Left lobe of liver (tissue), 2 donors: ENCODE data around the gene PLCD1. TPM values are rescaled to one million over a fixed set of nuclear protein-coding genes. Genes with fewer than 3 reads are reported as not detected.
"Not testable (repeated sequence)": the region's sequence is repeated elsewhere in the genome, so short reads cannot be mapped to it uniquely, and the experiment has no call there.

ENCODE experiments used
- ATAC-seq: fragments of 200-7000 bp; cut with Tn5 transposase; one replicate; pipeline ENCODE4 v1.9.1; 2020; ENCODE audit warnings: mild to moderate bottlenecking, moderate library complexity
- DNase-seq: peaks from one replicate; pipeline ENCODE4 v3.0.0-alpha.2; 2020; ENCODE audit warnings: low spot score
- total RNA-seq: library from RNA; stranded (reverse); gene quantifications from one replicate; pipeline ENCODE4 v1.2.1, GENCODE V29; 2021
- donor health status: DM: no; HTN: no; CAD: no; lungs with moderate emphysema.
- donor health status: DM: no; HTN: yes; CAD: no.

The PLCD1 gene
- total RNA-seq, 1 donor from 2014 or later, result 11.3 TPM

- DNase-seq (no peak), ATAC-seq (no peak)
These were observed 9.0 kb upstream of the PLCD1 start for GRCh38 chr3:38038447-38038911.

DNA sequence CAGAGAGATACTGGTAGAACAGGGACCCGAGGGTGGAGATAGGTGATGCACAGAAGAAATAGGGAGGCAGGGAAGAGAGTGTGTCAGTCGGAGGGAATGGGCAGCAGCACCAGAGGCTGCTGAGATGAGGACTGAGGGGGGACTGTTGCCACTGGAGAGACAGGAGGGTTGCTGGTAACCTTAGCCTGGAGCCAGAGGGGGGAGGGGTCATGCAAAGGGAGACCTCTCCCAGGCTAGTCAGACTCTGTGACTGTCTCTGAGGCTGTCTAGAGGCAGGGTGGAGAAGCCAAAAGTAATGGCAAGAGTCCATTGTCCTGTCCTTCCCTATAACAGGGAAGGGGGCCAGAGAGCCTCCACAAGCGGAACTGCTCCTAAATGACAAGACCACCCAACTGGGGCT, 7.5 kb upstream of the PLCD1 start:
- DNase-seq, result no peak
- no peak for ATAC-seq

- no peak for DNase-seq
- no peak for ATAC-seq
These were observed 6.8 kb upstream of the PLCD1 start for GRCh38 chr3:38036286-38036685.

GRCh38 chr3:38034335-38034734, 4.9 kb upstream of the PLCD1 start:
- DNase-seq, ATAC-seq: not testable (repeated sequence)

DNA sequence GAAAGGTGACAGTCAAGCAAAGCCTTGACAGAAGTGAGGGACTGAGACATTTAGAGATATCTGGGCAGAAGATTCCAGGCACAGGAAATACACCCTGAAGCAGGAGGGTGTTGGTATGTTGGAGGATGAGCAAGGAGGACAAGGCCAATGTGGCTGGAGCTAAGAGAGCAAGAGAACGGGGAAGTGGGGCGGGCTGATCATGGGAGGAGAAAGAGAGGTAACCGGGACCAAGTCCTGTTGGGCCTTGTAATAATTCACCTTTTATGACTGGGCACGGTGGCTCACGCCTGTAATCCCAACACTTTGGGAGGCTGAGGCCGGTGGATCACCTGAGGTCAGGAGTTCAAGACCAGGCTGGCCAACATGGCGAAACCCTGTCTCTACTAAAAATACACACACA, 4.1 kb upstream of the PLCD1 start:
- not testable (repeated sequence) for DNase-seq, ATAC-seq

DNA sequence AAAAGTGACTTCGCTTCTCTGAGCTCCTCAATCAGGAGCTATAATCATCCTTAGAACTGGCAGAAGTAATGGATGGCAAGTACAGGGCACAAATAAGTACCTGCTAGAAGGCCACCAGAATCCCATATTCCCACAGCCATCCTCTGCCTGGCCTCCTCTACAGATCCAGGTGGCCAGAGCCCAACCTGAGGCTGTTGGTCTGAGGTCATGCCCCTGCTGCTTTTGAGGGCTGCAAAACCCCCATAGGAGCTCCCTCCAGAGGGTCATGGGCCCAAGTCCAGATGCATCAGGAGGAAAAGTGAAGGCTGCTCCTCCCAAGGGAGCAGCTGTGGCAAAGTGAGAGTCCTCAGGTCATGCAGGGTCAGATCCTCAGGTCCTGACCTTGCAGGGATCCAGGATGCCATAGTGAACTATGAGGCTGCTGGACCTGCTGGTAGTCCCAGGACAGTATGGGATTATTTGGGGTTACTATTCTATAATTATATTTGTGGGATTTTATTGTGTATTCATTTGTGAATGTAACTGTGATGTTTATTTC, 3.0 kb upstream of the PLCD1 start:
- DNase-seq (no peak), ATAC-seq (no peak)

GRCh38 chr3:38031022-38031994, 1.9 kb upstream of the PLCD1 start:
- DNase-seq (no peak), ATAC-seq (peak; percentile 38)

- ATAC-seq (no peak), DNase-seq (no peak)
These were observed 932 bp upstream of the PLCD1 start for GRCh38 chr3:38030126-38031021.

GRCh38 chr3:38028621-38029361, 651 bp downstream of the PLCD1 start:
- no peak for ATAC-seq

DNA sequence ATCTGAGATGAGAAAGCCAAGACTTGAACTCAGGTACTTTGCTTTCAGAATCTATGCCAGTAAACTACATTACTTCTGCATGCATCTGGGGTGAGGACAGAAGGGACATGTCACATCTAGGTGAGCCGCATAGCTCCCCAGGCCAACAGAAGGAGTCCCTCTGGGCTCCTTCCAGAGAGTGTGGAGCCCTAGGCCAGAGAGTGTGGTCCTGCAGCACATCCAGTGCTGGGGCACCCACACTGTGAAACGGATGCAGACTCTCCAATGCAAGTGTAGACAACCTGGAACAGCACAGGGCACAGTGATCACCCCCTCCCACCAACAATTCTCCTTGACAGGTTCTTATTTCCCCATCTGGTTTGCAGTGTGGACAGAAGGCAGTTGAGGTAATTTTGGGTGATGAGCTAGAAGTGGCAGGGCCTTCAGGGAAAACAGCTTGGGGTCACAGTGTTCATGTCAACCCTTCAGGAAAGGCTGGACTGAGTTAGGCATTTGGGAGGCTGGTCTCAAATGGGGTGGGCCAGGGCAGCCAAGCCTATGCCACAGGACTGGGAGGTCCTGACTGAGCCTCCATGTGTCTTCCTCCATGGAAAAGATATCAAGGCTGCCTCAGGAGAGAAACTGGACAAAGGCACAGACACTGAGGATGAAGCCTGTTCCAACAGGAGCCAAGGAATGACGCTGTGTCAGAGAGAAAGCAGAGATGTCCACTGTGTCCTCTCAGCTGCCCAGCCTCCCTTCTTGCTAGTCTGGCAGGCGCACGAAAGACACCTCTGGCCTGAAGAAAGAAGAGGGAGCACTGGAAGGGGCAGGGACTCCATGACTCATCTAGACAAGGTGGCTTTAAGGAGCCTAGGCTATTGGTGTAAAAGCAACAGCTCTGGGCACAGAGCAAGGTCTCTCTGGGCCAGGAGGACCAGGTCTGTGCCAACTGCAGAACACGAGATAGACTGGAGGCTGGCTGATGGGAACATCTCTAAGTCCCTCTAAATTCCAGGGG, 1.7 kb downstream of the PLCD1 start:
- DNase-seq (no peak), ATAC-seq (no peak)

More at GRCh38 chr3:38028621-38029361, 651 bp downstream of the PLCD1 start:
- DNase-seq, result no peak

DNA sequence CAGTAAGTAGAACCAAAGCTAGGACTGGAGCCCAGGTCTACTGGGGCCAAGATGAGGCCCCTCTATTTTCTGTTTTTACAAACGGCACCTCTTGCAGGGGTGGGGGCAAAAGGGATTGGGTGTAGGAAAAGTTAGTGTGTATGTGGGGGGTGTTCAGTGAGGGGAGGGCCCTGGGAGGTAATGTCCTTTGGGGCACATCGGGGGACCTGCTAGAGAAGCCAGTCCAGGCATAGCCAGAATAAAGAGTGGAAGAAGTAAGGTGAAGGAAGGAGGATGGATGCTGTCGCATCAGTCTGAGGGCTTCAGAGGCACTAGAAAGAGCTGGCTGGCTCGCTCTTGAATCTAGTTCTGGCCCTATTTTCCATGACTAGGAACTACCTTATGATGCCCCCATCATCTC, 2.6 kb downstream of the PLCD1 start:
- DNase-seq (no peak), ATAC-seq (no peak)

DNA sequence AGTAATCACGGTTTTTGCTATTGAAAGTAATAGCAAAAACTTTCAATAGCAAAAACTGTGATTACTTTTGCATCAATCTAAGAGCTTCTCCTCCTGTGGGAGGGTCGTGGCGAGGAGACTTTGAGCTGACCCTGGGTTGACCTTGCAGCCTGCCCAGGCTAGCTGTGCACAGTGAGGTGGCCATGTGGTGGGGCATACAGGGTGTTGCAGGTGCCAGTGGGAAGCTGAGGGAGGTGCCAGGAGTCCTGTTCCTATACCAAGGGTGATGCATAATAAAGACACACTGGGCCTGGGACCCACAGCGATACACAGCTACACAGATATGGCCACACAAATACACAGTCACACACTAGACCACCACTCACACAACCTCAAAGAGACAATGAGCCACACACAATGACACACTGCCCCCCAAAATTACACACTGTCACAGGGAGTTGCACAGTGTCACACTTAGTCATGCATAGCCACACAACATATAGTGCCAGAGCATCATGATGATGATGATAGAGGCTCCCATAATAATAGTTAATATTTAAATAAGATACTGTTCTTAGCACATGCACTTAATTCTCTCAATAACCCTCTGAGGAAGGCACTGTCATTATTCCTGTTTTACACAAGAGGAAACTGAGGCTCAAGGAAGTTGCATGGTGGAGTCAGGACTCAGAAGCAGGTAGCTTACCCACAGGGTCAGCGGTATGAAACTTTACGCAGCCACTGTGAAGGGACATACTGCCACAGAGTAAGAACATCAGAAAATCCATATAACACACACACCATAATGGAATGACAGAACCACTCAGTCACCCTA, 6.3 kb downstream of the PLCD1 start:
- DNase-seq (no peak), ATAC-seq (no peak)

DNA sequence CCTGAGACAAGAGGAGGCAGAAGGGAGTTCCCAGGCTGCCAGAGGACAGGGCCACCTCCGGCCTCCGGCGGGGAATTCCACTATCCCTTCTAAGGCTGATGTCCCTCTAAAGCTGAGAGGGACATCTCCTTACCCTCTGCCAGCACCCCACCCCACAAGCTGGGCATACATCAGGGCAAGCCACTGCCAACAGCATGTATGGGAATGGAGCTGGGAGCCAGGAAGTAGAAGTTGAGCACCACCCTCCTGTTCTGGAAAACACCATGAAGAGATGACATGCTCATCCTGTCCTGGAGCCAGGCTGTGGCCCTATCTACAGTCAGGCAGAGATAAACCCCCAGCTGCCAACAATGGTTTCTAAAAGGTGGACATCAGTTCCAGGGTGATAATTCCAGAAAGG, 7.1 kb downstream of the PLCD1 start:
- ATAC-seq (no peak), DNase-seq (no peak)

DNA sequence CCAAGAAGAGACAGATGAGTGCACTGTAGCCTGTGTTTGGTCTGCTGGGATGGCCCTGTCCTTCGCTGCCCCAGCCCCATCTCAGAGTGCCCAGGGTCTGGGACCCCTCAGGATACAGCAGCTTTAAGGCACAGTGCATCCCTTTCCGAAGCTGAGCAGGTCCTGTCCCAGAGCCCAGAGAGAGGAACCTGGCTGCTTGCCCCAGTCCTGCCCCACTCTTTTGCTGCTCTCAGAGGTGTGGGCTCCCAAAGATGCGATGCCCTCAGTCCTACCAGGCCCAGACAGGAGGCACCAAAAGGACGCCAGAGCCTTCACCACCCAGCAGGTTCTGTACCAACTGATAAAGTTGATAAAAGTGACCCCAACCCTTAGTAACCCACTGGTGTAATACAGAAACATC, 8.2 kb downstream of the PLCD1 start:
- DNase-seq (no peak), ATAC-seq (no peak)

- ATAC-seq, result no peak
- no peak for DNase-seq
These were observed 9.1 kb downstream of the PLCD1 start for GRCh38 chr3:38020342-38020726.

GRCh38 chr3:38019658-38020341, 9.6 kb downstream of the PLCD1 start:
- DNase-seq (no peak), ATAC-seq (no peak)

GRCh38 chr3:38018296-38019266, 10.9 kb downstream of the PLCD1 start:
- ATAC-seq, result peak; percentile 40
- no peak for DNase-seq
